ENCODE data around the gene CCDC186. TPM values are rescaled to one million over a fixed set of nuclear protein-coding genes. Genes with fewer than 3 reads are reported as not detected.

CCDC186 gene
- total RNA-seq, 1 experiment from 2014 or later, result 14.4 TPM

DNA sequence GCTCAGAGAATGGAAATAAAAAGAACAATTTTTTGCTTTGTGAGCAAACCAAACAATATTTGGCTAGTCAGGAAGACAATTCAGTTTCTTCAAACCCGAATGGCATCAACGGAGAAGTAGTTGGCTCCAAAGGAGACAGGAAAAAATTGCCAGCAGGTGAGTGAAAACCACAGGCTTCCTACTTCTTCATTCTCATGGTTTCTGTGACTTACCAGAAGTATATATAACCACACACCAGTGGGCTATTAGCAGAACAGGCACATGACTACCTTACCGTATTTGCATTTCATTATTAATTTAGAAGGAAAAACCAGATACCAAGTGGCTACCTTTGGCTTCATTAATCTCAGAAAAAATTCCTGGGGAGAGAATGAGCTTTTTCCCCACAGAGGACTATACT, 14.0 kb upstream of the CCDC186 start:
- TF ChIP-seq, protein P1, sequence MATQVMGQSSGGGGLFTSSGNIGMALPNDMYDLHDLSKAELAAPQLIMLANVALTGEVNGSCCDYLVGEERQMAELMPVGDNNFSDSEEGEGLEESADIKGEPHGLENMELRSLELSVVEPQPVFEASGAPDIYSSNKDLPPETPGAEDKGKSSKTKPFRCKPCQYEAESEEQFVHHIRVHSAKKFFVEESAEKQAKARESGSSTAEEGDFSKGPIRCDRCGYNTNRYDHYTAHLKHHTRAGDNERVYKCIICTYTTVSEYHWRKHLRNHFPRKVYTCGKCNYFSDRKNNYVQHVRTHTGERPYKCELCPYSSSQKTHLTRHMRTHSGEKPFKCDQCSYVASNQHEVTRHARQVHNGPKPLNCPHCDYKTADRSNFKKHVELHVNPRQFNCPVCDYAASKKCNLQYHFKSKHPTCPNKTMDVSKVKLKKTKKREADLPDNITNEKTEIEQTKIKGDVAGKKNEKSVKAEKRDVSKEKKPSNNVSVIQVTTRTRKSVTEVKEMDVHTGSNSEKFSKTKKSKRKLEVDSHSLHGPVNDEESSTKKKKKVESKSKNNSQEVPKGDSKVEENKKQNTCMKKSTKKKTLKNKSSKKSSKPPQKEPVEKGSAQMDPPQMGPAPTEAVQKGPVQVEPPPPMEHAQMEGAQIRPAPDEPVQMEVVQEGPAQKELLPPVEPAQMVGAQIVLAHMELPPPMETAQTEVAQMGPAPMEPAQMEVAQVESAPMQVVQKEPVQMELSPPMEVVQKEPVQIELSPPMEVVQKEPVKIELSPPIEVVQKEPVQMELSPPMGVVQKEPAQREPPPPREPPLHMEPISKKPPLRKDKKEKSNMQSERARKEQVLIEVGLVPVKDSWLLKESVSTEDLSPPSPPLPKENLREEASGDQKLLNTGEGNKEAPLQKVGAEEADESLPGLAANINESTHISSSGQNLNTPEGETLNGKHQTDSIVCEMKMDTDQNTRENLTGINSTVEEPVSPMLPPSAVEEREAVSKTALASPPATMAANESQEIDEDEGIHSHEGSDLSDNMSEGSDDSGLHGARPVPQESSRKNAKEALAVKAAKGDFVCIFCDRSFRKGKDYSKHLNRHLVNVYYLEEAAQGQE (IDR thresholded peaks at IDR 0.05; ENCODE audit: insufficient read depth in 1 of 2, low read depth in 2 of 2, low read length in 1 of 2), result no peak
- TF ChIP-seq TCF7L2 (IDR thresholded peaks at IDR 0.05; ENCODE audit: low read depth, low read length), result no peak
- no peak for TF ChIP-seq POLR2AphosphoS5 (IDR thresholded peaks at IDR 0.05; ENCODE audit: low read depth, low read length)
- TF ChIP-seq, protein P2, sequence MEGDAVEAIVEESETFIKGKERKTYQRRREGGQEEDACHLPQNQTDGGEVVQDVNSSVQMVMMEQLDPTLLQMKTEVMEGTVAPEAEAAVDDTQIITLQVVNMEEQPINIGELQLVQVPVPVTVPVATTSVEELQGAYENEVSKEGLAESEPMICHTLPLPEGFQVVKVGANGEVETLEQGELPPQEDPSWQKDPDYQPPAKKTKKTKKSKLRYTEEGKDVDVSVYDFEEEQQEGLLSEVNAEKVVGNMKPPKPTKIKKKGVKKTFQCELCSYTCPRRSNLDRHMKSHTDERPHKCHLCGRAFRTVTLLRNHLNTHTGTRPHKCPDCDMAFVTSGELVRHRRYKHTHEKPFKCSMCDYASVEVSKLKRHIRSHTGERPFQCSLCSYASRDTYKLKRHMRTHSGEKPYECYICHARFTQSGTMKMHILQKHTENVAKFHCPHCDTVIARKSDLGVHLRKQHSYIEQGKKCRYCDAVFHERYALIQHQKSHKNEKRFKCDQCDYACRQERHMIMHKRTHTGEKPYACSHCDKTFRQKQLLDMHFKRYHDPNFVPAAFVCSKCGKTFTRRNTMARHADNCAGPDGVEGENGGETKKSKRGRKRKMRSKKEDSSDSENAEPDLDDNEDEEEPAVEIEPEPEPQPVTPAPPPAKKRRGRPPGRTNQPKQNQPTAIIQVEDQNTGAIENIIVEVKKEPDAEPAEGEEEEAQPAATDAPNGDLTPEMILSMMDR (IDR thresholded peaks at IDR 0.05), result no peak
- no peak for TF ChIP-seq SIN3A (IDR thresholded peaks at IDR 0.05; ENCODE audit: borderline replicate concordance, insufficient read depth, low read depth, low read length)
- no peaks in the 10 kb centered on the region for H3K27me3 ChIP-seq (ENCODE audit: control insufficient read depth, insufficient read depth, low read length)
- BruUV-seq (replicated peaks), result no TSS peak
- in situ Hi-C loops (cut with HindIII; ENCODE audit: low pct_unique_long_range_greater_than_20kb, low sequenced_read_pairs) (no loop called here), intact Hi-C loops (cut with micrococcal nuclease; ENCODE audit: unreplicated experiment) (no loop called here)
- CTCF ChIA-PET, result interaction anchor here (0.6 kb wide), 1 partner anchor 116 kb away, joined by 7 read pairs; no protein-coding TSS in a partner anchor
- H3K36me3 ChIP-seq (ENCODE audit: control insufficient read depth, insufficient read depth, low read length), result no peaks in the 10 kb centered on the region
- H3K4me3 ChIP-seq (ENCODE audit: low read depth in 2 of 2, low read length in 2 of 2), result no peak overlapping the region
- POLR2A ChIA-PET, result no interaction called here
- no peak for ATAC-seq
- no peak overlapping the region for H3K27ac ChIP-seq (ENCODE audit: low read length)
- no peak for DNase-seq (ENCODE audit: low read depth, low spot score)
- H3K9me3 ChIP-seq (ENCODE audit: control insufficient read depth, insufficient read depth, low read depth, low read length), result no peaks in the 10 kb centered on the region
- H3K4me1 ChIP-seq (ENCODE audit: control insufficient read depth, insufficient read depth, low read length), result no peaks in the 10 kb centered on the region

DNA sequence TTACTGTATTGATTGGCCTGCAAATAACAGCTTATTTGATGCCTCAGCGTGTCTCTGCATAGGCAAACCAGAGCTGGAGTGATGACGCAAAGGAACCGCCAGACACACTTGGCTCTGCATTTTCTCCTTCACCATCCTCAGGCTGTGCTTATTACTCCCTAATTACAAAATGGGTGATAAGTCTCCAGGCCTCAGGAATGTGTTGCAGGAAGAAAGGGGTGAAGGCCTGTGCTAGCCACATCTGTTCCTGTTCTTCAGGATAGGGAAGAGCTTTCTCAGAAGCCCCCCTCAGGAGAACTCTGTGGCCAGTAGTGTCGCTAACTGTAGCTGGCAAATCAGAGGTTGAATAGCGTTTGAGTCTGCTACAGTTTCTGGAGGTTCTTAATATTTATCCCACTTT, 10.3 kb upstream of the CCDC186 start:
- DNase-seq (ENCODE audit: low read depth, low spot score) (no peak), ATAC-seq (no peak)
- POLR2A ChIA-PET, result interaction anchor here (0.6 kb wide), 1 partner anchor 21 kb away, joined by 3 read pairs; no protein-coding TSS in a partner anchor
- CTCF ChIA-PET, result no interaction called here
- intact Hi-C loops (cut with micrococcal nuclease; ENCODE audit: unreplicated experiment) (no loop called here), in situ Hi-C loops (cut with HindIII; ENCODE audit: low pct_unique_long_range_greater_than_20kb, low sequenced_read_pairs) (no loop called here)
- Histone ChIP-seq H3K9me3 (ENCODE audit: control insufficient read depth, insufficient read depth, low read depth, low read length) (no peaks in the 10 kb centered on the region), H3K4me1 (ENCODE audit: control insufficient read depth, insufficient read depth, low read length) (peaks cover 6% of the 10 kb centered on the region; the same call in 1 of the 2 replicates), H3K27ac (ENCODE audit: low read length) (no peak overlapping the region), H3K4me3 (ENCODE audit: low read depth in 2 of 2, low read length in 2 of 2) (no peak overlapping the region), H3K36me3 (ENCODE audit: control insufficient read depth, insufficient read depth, low read length) (no peaks in the 10 kb centered on the region), H3K27me3 (ENCODE audit: control insufficient read depth, insufficient read depth, low read length) (no peaks in the 10 kb centered on the region)
- TF ChIP-seq SIN3A (IDR thresholded peaks at IDR 0.05; ENCODE audit: borderline replicate concordance, insufficient read depth, low read depth, low read length), result no peak
- TF ChIP-seq POLR2AphosphoS5 (IDR thresholded peaks at IDR 0.05; ENCODE audit: low read depth, low read length), result no peak
- TF ChIP-seq, protein P2 (IDR thresholded peaks at IDR 0.05), result no peak
- TF ChIP-seq TCF7L2 (IDR thresholded peaks at IDR 0.05; ENCODE audit: low read depth, low read length), result no peak
- TF ChIP-seq, protein P1 (IDR thresholded peaks at IDR 0.05; ENCODE audit: insufficient read depth in 1 of 2, low read depth in 2 of 2, low read length in 1 of 2), result no peak
- BruUV-seq (replicated peaks), result no TSS peak

All from Panc1 (cell line).